Measurements from ENCODE around the gene NCF4.

Gene NCF4

DNA sequence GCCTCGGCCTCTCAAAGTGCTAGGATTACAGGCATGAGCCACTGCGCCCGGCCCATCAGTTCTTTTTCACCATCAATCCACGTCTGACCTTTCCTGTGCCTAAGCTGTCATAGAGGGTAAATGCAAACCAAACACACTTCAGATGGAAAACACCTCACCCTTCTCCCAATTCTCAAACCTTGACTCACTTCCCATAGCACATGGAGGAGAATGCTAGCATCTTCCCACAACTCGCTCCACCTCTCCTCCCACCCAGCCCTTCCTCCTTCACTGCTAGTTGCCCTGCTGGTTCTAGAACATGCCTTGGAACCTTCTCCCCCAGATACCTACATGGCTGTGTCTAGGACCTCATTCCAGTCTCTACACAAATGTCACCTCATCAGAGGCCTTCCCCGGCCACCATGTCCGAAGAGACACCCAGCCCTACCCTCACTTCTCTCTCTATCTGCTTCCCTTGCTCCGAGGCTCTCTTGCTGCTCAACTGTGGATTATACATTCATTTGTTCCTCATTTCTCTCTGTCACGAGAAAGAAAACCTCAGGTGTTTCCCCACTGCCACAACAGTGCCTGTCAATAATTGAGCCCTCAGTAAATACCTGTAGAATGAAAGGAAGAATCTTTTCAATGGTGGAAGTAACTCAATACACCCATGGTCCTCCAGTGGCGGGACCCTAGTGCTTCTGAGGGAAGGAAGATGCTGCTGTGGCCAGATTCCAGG is 21.3 kb upstream of the NCF4 start:
- no peak for TF ChIP-seq CTCF (IDR thresholded peaks at IDR 0.05)

DNA sequence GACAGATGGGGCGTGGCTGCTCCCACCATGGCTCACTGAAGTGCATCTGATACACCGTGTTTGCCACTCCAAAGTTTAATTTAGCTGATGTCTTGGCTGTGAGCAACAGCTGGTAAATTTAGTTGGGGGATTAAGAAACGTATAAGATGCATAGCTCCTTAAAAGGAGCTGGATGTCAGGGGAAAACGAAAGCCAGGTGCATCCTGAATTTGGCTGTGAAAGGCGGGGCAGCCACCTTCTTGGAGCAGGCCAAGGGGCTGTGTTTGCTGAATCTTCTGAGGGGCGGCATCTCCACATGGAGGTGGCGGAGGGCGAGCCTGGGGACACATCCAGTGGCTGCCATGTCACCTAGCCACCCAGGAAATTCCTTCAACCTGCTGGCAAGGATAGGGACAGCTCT is 20.7 kb upstream of the NCF4 start:
- no peak for TF ChIP-seq CTCF (IDR thresholded peaks at IDR 0.05)

GRCh38 chr22:36846271-36846670 is 14.5 kb upstream of the NCF4 start:
- no peak for TF ChIP-seq CTCF (IDR thresholded peaks at IDR 0.05)

DNA sequence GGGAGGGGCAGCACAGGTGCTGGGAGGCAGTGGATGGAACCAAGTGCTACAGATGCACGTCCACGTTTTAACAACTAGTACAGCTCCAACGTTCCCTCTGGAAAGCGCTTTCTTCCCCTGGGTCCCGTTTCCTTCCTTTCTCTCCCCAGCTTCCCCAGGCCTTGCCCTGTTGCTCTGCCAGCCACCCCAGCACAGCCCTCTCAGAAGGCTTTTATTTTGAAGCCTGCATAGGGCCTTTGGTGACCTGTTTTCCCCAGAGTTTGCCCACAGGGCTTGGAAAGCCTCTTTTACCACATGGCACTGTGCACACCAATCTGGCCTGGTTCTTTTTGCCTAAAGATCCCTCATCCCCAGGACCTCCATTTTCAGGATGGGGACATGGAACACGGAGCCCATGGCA is 13.9 kb upstream of the NCF4 start:
- no peak for TF ChIP-seq CTCF (IDR thresholded peaks at IDR 0.05)

- no peak for TF ChIP-seq CTCF (IDR thresholded peaks at IDR 0.05)
These were observed 10.8 kb upstream of the NCF4 start for GRCh38 chr22:36850056-36850455.

- TF ChIP-seq CTCF (IDR thresholded peaks at IDR 0.05), result no peak
These were observed 10.1 kb upstream of the NCF4 start for GRCh38 chr22:36850682-36851081.

GRCh38 chr22:36852056-36852973 is 8.5 kb upstream of the NCF4 start:
- TF ChIP-seq CTCF (IDR thresholded peaks at IDR 0.05), result no peak

Measured in LNCAP (cell line).